Left ventricle myocardium superior (tissue), 1 donor: ENCODE results near the gene ASTL. TPM values are rescaled to one million over a fixed set of nuclear protein-coding genes. Genes with fewer than 3 reads are reported as not detected.

ENCODE experiments used
- ATAC-seq: fragments of 200-7000 bp; cut with Tn5 transposase; one replicate; pipeline ENCODE4 v1.9.1; 2020; ENCODE audit warnings: mild to moderate bottlenecking, moderate library complexity
- DNase-seq: peaks from one replicate; pipeline ENCODE4 v3.0.0-alpha.2; 2020
- intact Hi-C: fragments of 100-400 bp; cut with micrococcal nuclease; formaldehyde crosslinking; loops from one replicate; pipeline ENCODE4 v1.11.0; 2022
- total RNA-seq: library from RNA; stranded (reverse); fragmentation: NEBNext Ultra II Directional; extraction: Animal tissue kit (Norgen Biotek cat#: 25700); gene quantifications from one replicate; pipeline ENCODE4 v1.2.1, GENCODE V29; 2021
- donor health status: DM: no; HTN: yes; CAD: no; lungs with severe emphysema.

ASTL gene
- total RNA-seq, 1 donor from 2014 or later, result not detected

DNA sequence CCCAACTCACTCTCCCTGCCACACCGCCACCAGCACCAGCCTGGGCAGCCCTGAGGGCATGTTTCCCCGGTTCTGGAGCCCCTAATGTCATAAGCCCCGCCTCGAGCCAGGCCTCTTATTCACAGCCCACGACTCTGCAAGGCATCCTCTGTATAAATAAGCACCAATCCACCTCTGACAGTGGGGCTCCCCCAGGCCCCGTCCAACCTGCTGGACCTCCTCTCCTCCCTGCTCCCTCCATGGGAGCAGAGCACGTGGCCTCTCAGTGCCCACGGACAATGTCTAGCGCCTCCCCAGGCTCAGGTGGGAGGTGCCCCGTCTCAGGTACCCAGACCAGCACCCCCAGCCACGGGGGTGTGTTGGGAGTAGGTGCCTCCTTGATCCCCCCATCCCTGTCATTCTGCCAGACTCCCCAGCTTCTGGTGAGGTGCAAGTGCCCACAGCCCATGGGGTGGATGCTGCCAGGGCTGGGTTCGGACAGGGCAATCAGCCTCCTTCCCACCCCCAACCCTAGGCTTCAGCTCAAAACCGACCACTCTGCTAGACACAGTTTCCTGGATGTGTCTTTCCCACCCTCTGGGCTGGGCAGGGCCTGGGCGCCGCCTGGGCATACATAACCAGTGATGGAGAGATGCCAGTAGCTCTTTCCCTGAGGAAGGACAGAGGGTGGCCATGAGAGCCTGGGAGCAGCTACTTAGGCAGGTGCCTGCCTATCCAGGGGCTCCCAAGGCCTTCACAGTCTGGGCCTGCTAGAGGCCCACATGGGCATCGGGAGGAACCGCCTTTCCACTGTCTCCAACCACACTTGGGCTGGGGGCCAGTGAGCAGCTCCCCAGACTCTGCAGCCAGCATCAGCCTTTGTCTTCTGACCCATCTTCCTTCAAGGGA, 20.4 kb downstream of the ASTL start:
- intact Hi-C loops, result no loop called here
- ATAC-seq (no peak), DNase-seq (peak; percentile 29)

DNA sequence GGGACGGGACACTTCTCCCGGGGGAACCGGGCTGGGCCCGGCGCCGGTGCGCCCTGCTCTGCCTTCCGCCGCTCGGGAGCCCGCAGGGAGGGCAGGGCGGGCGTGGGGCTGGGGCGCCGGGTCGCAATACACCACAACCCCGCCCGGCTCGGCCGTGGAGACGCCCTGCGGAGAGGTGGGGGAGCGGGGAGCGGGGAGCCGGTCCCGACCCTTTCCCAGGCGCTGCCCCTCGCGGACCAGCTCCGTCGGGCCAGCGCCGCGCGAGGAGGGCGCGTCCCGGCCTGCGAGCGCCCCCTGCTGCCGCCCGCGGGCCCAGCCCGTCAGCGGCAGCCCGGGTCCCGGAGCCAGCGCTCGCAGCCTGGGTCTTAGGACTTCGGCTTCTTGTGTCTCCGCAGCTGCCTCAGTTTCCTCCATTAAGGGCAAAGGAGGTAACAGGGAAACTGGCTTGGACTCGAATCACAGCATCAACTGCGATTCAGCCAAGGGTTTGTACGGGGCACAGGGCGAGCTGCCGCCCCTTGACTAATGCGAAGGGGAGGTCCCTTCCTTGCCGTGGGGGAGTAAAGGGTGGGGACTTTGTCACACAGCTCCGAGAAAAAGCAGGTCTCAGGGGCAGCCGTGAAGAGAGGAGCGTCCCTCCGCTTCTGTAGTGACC, 21.3 kb downstream of the ASTL start:
- ATAC-seq, result peak; percentile 90
- peak; percentile 81 for DNase-seq
- intact Hi-C loops, result no loop called here

GRCh38 chr2:96116424-96116878, 21.9 kb downstream of the ASTL start, which contains the start of gene ADRA2B:
ADRA2B (minus strand) TSS chr2:96116571; CDS start chr2:96116149, 422 bp downstream.
- DNase-seq, result peak; percentile 77
- intact Hi-C loops, result no loop called here

DNA sequence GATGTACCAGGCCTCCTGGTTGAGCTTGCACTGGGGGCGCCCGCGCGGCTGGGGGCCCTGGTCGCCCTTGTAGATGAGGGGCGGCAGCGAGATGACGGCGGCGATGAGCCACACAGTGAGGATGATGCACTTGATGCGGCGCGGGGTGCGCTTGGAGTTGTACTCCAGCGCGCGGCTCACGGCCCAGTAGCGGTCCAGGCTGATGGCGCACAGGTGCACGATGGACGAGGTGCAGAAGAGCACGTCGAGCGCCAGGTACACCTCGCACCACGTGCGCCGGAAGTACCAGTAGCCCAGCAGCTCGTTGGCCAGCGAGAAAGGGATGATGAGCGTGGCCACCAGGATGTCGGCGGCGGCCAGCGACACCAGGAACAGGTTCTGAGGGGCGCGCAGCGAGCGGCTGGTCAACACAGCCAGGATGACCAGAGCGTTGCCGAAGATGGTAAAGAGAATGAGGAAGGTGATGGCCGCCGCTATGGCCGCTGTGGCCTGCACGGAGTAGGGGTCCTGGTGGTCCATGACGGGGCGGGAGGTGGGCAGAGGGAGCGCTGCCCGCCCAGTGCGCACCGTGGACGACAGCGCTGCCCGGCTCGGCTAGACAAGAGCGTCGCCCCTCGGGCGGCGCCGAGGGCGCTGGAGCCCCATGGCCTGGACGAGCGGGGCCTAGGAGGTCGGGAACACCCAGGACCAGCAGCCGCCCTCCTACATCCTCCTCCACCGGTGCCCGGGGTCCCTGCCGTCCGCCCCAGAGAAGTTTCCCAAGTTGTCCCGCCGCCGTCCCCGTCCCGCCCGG, 22.5 kb downstream of the ASTL start:
- intact Hi-C loops, result no loop called here
- peak; percentile 25 for DNase-seq
- peak; percentile 5 for ATAC-seq

More at GRCh38 chr2:96116424-96116878, 21.9 kb downstream of the ASTL start, which contains the start of gene ADRA2B:
- peak; percentile 81 for ATAC-seq

DNA sequence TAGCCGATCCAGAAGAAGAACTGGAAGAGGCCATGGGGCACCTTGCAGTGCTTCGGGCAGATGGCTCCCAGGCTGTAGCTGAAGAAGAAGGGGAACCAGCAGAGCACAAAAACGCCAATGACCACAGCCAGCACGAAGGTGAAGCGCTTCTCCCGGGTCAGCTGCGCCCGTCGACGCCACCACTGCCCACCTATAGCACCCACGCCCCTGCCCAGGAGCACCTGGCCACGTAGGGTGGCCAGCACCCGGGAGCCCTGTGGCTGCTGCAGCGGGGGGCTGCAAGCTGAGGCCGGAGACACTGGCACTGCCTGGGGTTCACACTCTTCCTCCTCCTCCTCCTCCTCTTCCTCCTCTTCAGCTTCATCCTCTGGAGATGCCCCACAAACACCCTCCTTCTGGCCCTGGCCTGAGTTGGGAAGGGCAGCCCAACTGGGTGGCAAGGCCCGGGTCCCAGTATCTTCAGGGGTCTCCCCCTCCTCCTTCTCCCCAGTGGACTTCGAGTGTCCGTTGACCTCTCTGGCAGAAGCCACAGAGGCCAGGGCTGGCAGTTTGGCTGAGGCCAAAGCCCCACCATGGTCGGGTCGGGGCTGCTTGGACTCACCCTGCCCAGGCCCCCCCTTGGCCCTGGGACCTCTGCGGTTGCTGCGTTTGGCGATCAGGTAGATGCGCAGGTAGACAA, 23.3 kb downstream of the ASTL start:
- ATAC-seq (no peak), DNase-seq (peak; percentile 26)
- intact Hi-C loops, result no loop called here

DNA sequence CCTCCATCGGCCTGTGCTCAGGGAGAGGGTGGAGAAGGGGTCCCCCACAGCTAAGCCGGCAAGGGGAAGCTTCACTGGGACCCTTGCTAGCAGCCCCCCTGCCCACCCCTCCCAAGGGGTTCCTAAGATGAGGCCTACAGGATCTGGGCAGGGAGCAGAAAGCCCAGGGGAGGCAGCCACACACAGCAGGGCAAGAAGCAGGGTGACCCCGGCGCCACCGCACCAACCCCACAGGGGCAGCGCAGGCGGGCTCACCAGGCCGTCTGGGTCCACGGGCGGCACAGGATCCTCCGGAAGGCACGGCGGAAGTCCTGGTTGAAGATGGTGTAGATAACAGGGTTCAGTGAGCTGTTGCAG, 23.8 kb downstream of the ASTL start:
- ATAC-seq (no peak), DNase-seq (peak; percentile 15)
- intact Hi-C loops, result no loop called here

GRCh38 chr2:96113951-96114350, 24.4 kb downstream of the ASTL start:
- no peak for ATAC-seq
- intact Hi-C loops, result no loop called here
- DNase-seq, result peak; percentile 15

DNA sequence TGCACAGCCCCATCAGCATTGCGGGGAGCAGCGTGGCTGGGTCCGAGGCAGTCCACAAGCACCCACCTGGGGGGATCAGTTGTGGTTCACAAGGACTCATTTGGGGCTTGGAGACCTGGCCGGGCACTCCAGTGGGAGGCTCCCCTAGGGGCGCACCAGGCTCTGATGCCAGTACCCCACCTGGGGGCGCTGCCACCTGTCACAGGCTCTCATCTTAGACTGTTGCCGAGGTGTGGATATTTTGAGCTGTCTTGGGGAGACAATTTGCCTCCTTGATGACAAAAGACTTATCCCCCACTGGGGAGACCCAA, 25.0 kb downstream of the ASTL start:
- intact Hi-C loops, result no loop called here
- DNase-seq (peak; percentile 18), ATAC-seq (no peak)

DNA sequence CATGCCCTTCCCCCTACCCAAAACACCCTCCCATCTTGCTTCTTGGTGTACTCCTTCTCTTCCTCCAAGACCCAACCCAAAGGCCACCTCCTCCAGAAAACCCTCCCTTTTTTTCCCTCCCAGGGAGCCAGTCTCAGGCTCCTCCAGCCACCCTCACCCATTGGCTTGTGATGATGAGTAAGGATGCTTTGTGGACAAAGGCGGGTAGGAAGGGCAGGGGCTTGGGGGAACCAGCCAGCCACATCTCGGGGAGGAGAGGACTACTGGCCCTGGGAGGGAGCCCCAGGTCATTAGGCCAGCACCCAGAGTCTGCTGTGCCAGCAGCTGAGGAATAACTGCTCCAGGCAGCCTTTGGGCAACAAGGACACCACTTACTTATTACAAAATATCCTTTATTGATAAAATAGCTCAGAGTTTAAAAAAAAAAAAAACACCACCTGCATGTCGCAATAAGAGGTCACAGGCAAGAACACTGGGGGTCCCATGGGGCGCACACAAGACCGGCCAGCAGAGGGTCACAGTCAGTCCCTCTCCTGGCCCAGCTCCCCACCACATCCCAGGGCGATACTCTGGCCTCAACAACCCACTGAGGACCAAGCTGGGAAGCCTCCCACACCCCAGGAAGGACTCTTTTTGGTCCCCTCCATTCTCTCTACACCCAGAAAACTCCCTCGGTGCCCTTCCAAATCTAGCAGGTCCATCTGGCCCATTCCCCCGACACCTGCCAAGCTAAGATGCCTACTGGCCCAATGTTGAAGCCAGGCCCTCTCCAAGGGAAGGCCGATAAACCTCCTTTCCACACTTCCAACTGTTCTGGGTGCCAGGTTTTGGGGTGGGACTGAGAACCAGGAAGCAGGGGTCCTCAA, 25.6 kb downstream of the ASTL start:
- ATAC-seq (no peak), DNase-seq (peak; percentile 14)
- intact Hi-C loops, result no loop called here

- intact Hi-C loops, result no loop called here
- no peak for DNase-seq
- ATAC-seq, result no peak
These were observed 26.3 kb downstream of the ASTL start for GRCh38 chr2:96111823-96112500.

DNA sequence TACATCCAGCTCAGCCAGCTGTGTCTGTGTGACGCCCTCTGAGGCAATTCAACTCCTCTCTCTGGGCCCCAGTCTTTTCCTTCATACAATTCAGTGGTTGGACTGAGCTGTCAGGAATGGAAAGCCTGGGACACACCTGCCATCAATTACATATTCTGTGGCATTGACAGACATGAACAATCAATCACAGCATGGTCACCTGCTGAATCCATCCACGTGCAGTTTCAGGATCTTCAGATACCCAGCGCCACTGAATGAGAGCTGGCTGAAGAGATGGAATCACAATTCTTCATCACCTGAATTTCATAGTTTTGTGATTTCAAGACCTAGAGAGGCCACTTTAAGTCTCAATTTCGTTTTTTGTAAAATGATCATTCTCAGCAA, 27.1 kb downstream of the ASTL start:
- DNase-seq (no peak), ATAC-seq (no peak)
- intact Hi-C loops, result no loop called here

DNA sequence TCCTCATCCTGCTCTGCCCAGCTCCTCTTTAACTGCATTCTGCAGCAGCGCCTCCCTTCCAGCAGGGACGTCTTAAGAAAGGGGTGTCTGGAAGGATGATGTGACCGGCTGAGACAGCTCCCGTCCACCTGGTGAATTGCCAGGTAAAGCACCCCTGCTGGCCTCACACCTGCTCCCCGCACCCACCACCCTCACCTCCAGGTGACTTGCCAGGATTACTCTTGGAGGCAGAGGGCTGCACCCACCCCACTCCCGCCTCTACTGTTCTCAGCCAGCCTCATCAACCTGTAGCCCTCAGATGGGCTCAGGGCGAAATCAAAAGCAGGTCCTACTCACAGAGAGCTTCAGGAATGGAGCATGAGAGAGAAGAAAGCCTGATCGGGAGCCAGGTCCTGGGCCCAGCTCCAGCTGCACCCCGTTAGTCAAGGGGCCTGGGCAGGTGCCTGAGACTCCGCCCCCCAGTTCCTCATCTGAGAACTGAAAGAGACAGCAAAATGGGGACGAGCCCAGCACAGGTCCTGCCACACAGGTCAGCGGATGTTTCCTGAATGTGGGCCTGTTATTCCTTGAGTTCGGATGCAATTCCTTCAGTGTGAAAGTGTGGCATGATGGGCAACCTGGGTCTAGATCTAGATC, 27.6 kb downstream of the ASTL start:
- no peak for ATAC-seq
- intact Hi-C loops, result no loop called here
- peak; percentile 15 for DNase-seq

DNA sequence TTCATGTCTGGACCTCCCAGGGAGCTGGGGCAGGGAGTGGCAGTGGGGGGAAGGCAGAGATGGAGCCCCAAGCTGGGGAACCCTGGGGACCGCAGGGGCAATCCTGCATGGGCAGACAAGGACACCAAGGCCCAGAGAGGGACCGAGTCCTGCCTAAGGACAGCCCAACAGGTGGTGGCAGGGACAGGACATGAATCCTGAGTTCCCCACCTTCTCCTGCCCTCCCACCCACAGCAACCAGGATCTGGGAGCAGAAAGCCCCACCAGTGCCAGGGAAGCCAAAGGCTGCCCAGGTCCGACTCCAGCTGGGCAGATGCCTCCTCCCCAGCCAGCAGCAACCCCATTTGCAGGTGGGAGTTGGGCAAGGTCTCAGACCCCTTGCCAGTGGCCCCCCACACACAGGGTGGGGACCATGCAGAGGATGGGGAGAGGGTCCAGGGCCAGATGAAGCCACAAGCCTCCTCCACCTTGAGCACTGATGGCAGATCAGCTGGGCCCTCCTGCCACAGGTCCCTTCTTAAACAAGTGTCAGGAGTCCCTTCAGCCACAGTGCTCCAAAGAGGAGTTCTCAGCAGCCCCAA, 28.3 kb downstream of the ASTL start:
- ATAC-seq, result no peak
- peak; percentile 23 for DNase-seq
- intact Hi-C loops, result no loop called here

DNA sequence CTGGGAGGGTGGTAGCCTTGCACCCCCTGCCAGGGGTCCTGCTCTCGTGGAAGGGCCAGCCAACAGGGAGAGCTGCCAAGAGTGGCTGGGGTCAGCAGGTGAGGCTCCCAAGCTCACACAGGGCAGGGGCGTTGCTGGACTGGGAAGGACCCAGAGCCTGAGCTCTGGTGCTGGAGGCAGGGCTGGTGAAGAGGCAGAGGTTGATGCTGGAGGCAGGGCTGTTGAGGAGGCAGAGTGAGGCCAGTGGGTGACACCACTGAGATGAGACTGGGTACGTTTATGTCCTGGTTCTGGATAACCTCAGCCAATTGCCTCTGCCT, 29.0 kb downstream of the ASTL start:
- intact Hi-C loops, result no loop called here
- ATAC-seq, result no peak

DNA sequence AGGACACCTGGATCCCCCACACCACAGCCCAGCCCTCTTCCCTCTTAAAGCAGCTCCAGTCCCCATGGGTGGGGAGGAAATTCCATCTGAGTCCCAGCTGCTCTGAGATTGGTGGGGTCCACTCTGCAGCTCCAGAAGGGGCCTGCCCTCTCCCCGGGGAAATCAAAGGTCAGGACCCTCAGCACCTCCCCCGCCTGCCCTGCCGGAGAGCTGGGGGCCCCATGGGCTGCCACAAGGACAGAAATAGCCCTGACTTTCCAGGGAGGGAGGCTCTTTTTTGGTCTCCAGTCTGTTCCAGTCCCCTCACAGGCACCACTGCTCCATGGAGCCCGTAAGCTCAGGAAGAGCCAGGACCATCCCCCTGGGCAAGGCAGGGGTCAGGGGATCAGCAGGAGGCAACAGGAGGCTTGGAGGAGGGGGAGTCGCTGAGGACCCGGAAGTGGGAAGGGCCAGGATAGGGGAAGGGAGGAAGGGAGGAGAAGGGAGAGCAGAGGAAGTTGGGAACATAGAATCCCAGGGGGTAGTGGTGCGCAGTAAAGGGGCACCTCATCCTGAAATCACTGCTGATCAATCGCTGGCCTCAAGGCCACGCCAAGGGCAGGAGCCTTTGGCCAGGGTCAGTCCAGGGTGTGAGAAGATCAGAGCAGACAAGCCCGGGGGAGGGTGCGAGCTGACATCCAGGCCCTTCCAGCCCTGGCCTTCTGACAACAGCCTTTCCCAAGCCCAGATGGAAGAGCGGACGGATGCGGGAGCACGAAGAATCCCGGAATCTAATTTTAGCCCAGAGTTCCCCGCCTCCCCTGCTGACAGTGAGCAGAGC, 29.6 kb downstream of the ASTL start:
- DNase-seq (peak; percentile 65), ATAC-seq (peak; percentile 67)
- intact Hi-C loops, result no loop called here

More for the DNA sequence above, 29.0 kb downstream of the ASTL start:
- no peak for DNase-seq

- no peak for ATAC-seq
- peak; percentile 11 for DNase-seq
- intact Hi-C loops, result no loop called here
These were observed 30.2 kb downstream of the ASTL start for GRCh38 chr2:96108151-96108540.
